ENCODE results near the gene MAPK8IP1. TPM values are rescaled to one million over a fixed set of nuclear protein-coding genes. Genes with fewer than 3 reads are reported as not detected.

Gene MAPK8IP1
- polyA plus RNA-seq, 2 of the 4 experiments (the other 2 are of a cell fraction) = 2.6 to 5.8 TPM

DNA sequence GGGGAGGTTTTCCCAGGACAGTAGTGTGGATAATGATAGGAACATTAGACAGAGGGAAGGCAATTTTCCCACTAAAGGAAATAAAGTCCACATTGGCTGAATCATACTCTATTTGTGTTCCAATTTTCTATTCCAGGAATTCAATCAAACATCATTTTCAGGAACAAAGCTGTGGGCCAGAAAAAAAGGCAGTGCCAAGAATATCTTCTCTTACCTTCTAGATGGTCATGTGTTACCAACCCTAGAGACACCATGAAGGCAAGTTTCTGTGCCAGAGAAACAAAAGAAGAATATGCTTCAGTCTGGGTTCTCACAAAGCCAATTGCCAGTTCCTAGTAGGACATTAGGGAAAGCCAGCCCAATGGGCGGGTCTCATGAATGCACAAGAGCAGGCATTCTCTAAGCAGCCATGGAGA is 64.5 kb downstream of the MAPK8IP1 start:
- 83% methylated on average over 1 of the region's 1 CpG for WGBS (ENCODE audit: missing lambda C conversion rate)
- no peaks in the 10 kb centered on the region for H3K4me1 ChIP-seq
- no peak overlapping the region for H3K4me2 ChIP-seq
- DNase-seq (ENCODE audit: low read depth in 1 of 2, low spot score in 1 of 2) (no peak), ATAC-seq (no peak), FAIRE-seq (no peak)
- no peak for TF ChIP-seq JUNB (IDR thresholded peaks at IDR 0.05)
- no peak for TF ChIP-seq FOXS1 (CRISPR knock-in tag; IDR thresholded peaks at IDR 0.05)
- TF ChIP-seq CEBPB (IDR thresholded peaks at IDR 0.05) = no peak
- TF ChIP-seq, protein P1, sequence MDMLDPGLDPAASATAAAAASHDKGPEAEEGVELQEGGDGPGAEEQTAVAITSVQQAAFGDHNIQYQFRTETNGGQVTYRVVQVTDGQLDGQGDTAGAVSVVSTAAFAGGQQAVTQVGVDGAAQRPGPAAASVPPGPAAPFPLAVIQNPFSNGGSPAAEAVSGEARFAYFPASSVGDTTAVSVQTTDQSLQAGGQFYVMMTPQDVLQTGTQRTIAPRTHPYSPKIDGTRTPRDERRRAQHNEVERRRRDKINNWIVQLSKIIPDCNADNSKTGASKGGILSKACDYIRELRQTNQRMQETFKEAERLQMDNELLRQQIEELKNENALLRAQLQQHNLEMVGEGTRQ (IDR thresholded peaks at IDR 0.05) = no peak
- no peak overlapping the region for H3K4me3 ChIP-seq
- H3K27ac ChIP-seq = no peak overlapping the region
- ChIA-PET POLR2A (interaction anchor here (0.6 kb wide), 1 partner anchor 13 kb away, joined by 3 read pairs; no protein-coding TSS in a partner anchor), CTCF (interaction anchor here (0.9 to 5.9 kb wide), 5 partner anchors 16 to 288 kb away, joined by 3 to 47 read pairs (median 3); no protein-coding TSS in a partner anchor)
- H3K9me3 ChIP-seq = no peaks in the 10 kb centered on the region

Other genes with a start within 250 kb of the MAPK8IP1 start
- gene CHST1, start 220.0 kb upstream of the MAPK8IP1 start, polyA plus RNA-seq (2011; rRNA removed) = 0.22 and 0.40 TPM in 2 replicates
- 0.41 to 0.89 TPM (median 0.59 TPM) in 3 replicates for gene CHST1, start 220.0 kb upstream of the MAPK8IP1 start, polyA plus RNA-seq (2017; fragmentation: RNase III; extraction: RNeasy Plus Mini Kit Qiagen cat#74134 plus additional on column Dnase treatment)
- gene SLC35C1, start 80.5 kb upstream of the MAPK8IP1 start, polyA plus RNA-seq (2011; rRNA removed) = 3.3 and 7.8 TPM in 2 replicates
- 13.0 to 14.5 TPM (median 14.0 TPM) in 3 replicates for gene SLC35C1, start 80.5 kb upstream of the MAPK8IP1 start, polyA plus RNA-seq (2017; fragmentation: RNase III; extraction: RNeasy Plus Mini Kit Qiagen cat#74134 plus additional on column Dnase treatment)
- gene CRY2, start 38.2 kb upstream of the MAPK8IP1 start, polyA plus RNA-seq (2011; rRNA removed) = 4.1 and 4.9 TPM in 2 replicates
- gene CRY2, start 38.2 kb upstream of the MAPK8IP1 start, polyA plus RNA-seq (2017; fragmentation: RNase III; extraction: RNeasy Plus Mini Kit Qiagen cat#74134 plus additional on column Dnase treatment) = 2.9 to 4.0 TPM (median 3.2 TPM) in 3 replicates
- 0.17 TPM in 1 of 2 replicates, not detected in the other for gene FREY1, start 21.6 kb downstream of the MAPK8IP1 start, polyA plus RNA-seq (2011; rRNA removed)
- 0.18 to 0.22 TPM (median 0.21 TPM) in 3 replicates for gene FREY1, start 21.6 kb downstream of the MAPK8IP1 start, polyA plus RNA-seq (2017; fragmentation: RNase III; extraction: RNeasy Plus Mini Kit Qiagen cat#74134 plus additional on column Dnase treatment)
- 18.0 and 20.2 TPM in 2 replicates for gene PEX16, start 32.2 kb downstream of the MAPK8IP1 start, polyA plus RNA-seq (2011; rRNA removed)
- 16.2 to 18.2 TPM (median 17.8 TPM) in 3 replicates for gene PEX16, start 32.2 kb downstream of the MAPK8IP1 start, polyA plus RNA-seq (2017; fragmentation: RNase III; extraction: RNeasy Plus Mini Kit Qiagen cat#74134 plus additional on column Dnase treatment)
- 0.97 and 1.2 TPM in 2 replicates for gene LARGE2, start 37.0 kb downstream of the MAPK8IP1 start, polyA plus RNA-seq (2011; rRNA removed)
- 1.4 to 2.3 TPM (median 2.1 TPM) in 3 replicates for gene LARGE2, start 37.0 kb downstream of the MAPK8IP1 start, polyA plus RNA-seq (2017; fragmentation: RNase III; extraction: RNeasy Plus Mini Kit Qiagen cat#74134 plus additional on column Dnase treatment)
- 29.8 and 31.9 TPM in 2 replicates for gene PHF21A, start 235.8 kb downstream of the MAPK8IP1 start, polyA plus RNA-seq (2011; rRNA removed)
- gene PHF21A, start 235.8 kb downstream of the MAPK8IP1 start, polyA plus RNA-seq (2017; fragmentation: RNase III; extraction: RNeasy Plus Mini Kit Qiagen cat#74134 plus additional on column Dnase treatment) = 16.4 to 21.0 TPM (median 20.0 TPM) in 3 replicates

All from A549 (cell line).